Peyer's patch (tissue), 4 donors: Measurements from ENCODE around the gene CCDC154. TPM values are rescaled to one million over a fixed set of nuclear protein-coding genes. Genes with fewer than 3 reads are reported as not detected.

Source experiments
- DNase-seq, 3 donors: peaks; one replicate each; pipeline ENCODE4 v3.0.0-alpha.2; 2017 to 2019
- H3K27ac ChIP-seq, 4 donors: fragments of 200-600 bp; sonication (generic); one replicate each; pipeline ENCODE4 v1.5.1; 2016 to 2019
- H3K27me3 ChIP-seq, 2 donors: fragments of 200-600 bp; sonication (generic); one replicate each; pipeline ENCODE4 v1.5.1; 2019
- H3K36me3 ChIP-seq, 3 donors: fragments of 200-600 bp; sonication (generic); one replicate each; pipeline ENCODE4 v1.5.1; 2016 to 2019
- H3K4me1 ChIP-seq, 4 donors: fragments of 200-600 bp; sonication (generic); one replicate each; pipeline ENCODE4 v1.5.1; 2016 to 2019
- H3K4me3 ChIP-seq, 4 donors: fragments of 200-600 bp; sonication (generic); 1 replicate in 3 of 4; 2 replicates in 1 of 4; pipeline ENCODE4 v1.5.1; 2016 to 2019; ENCODE audit warnings: mild to moderate bottlenecking in 1 of 4
- H3K9me3 ChIP-seq, 4 donors: fragments of 200-600 bp; sonication (generic); one replicate each; pipeline ENCODE4 v1.5.1; 2016 to 2019; ENCODE audit warnings: mild to moderate bottlenecking in 1 of 4
- POLR2A ChIP-seq, 2 donors: fragments of 450-650 bp; IDR thresholded peaks; one replicate each; pipeline ENCODE4 v1.5.1; 2017; ENCODE audit warnings: antibody characterized with exemption in 2 of 2, mild to moderate bottlenecking in 2 of 2, moderate library complexity in 2 of 2
- total RNA-seq, 4 donors: library from RNA; depleted of rRNA; stranded (reverse); fragments of >200 nt; gene quantifications; one replicate each; pipeline ENCODE4 v1.1.0, GENCODE V29; 2016
- TF ChIP-seq, protein P1 (sequence below), 6 experiments: fragments of 450-650 bp in 4 of 6; fragments of 200-600 bp in 2 of 6; sonication (generic) in 1 of 6; IDR thresholded peaks; one replicate each; pipeline ENCODE4 v1.5.1; 2017 to 2019; ENCODE audit warnings: antibody characterized with exemption in 6 of 6, mild to moderate bottlenecking in 3 of 6, moderate library complexity in 1 of 6

The CCDC154 gene, protein sequence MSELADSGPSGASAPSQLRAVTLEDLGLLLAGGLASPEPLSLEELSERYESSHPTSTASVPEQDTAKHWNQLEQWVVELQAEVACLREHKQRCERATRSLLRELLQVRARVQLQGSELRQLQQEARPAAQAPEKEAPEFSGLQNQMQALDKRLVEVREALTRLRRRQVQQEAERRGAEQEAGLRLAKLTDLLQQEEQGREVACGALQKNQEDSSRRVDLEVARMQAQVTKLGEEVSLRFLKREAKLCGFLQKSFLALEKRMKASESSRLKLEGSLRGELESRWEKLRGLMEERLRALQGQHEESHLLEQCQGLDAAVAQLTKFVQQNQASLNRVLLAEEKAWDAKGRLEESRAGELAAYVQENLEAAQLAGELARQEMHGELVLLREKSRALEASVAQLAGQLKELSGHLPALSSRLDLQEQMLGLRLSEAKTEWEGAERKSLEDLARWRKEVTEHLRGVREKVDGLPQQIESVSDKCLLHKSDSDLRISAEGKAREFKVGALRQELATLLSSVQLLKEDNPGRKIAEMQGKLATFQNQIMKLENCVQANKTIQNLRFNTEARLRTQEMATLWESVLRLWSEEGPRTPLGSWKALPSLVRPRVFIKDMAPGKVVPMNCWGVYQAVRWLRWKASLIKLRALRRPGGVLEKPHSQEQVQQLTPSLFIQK
- 10 to 100 TPM in 1 of 4 donors, under 1 TPM in 3; 0.47 to 23.1 (median 0.73) TPM for total RNA-seq

DNA sequence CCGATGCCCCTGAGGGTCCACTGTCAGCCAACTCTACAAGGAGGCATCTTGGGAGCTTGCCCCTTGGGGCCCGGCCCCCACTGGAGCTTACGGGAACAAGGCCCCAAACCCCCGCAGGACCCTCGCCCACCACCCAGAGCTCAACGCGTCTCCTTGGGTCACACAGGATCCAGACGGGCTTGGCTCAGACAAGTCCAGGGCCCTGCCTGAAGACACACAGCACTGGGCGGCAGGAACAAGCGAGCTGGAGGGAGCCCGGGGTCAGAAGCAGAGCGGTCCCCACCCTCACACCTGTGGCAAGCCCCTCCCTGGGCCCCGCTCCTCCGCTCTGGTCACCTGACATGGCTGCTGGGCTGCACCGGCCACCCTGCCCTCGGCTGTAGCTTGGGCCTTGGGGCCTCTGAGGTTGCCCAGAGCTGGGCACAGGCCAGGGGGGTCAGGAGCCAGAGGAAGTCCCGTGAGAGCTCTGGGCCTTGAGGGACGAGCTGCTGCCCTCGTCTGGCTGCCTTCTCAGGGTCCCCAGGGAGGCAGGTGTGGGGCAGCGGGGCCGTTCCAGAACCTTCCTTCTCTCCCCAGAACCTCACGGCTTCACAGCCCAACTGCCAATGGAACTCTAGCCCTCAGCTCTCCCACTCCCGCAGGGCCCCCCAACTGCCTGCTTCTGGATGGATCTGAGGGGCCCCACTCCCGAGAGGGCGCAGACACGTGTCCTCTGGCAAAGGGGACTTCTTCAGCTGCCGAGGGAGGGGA is at the start of gene CCDC154:
TSS of gene CCDC154 (minus strand) at position 577 of the 750 bp plus-strand sequence. CDS start at position 343, 234 bp downstream.
- DNase-seq = no peak
- TF ChIP-seq, protein P1, sequence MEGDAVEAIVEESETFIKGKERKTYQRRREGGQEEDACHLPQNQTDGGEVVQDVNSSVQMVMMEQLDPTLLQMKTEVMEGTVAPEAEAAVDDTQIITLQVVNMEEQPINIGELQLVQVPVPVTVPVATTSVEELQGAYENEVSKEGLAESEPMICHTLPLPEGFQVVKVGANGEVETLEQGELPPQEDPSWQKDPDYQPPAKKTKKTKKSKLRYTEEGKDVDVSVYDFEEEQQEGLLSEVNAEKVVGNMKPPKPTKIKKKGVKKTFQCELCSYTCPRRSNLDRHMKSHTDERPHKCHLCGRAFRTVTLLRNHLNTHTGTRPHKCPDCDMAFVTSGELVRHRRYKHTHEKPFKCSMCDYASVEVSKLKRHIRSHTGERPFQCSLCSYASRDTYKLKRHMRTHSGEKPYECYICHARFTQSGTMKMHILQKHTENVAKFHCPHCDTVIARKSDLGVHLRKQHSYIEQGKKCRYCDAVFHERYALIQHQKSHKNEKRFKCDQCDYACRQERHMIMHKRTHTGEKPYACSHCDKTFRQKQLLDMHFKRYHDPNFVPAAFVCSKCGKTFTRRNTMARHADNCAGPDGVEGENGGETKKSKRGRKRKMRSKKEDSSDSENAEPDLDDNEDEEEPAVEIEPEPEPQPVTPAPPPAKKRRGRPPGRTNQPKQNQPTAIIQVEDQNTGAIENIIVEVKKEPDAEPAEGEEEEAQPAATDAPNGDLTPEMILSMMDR (IDR thresholded peaks at IDR 0.05) = no peak
- TF ChIP-seq POLR2A (IDR thresholded peaks at IDR 0.05) = no peak
- Histone ChIP-seq H3K36me3 (peaks cover 0 to 36% (median 0%) of the 10 kb centered on the region in 3 donors), H3K4me3 (no peak within 1 kb of the TSS), H3K4me1 (peaks cover 0 to 13% (median 3%) of the 10 kb centered on the region in 4 donors), H3K9me3 (no peaks in the 10 kb centered on the region), H3K27me3 (no peaks in the 10 kb centered on the region), H3K27ac (peak within 1 kb of the TSS in 2 of 4 donors; percentile 57 to 88)

- peak overlapping the region; percentile 81 to 89 (median 86) for H3K4me3 ChIP-seq
- TF ChIP-seq, protein P1 (IDR thresholded peaks at IDR 0.05) = no peak
- TF ChIP-seq POLR2A (IDR thresholded peaks at IDR 0.05) = no peak
- H3K36me3 ChIP-seq = peaks cover 0 to 33% (median 0%) of the 10 kb centered on the region in 3 donors
- no peaks in the 10 kb centered on the region for H3K27me3 ChIP-seq
- H3K27ac ChIP-seq = peak overlapping the region; percentile 80 to 95 (median 89)
- no peaks in the 10 kb centered on the region for H3K9me3 ChIP-seq
- peaks cover 5 to 24% (median 11%) of the 10 kb centered on the region in 4 donors for H3K4me1 ChIP-seq
- no peak for DNase-seq
Observed at GRCh38 chr16:1493746-1494094, 49.4 kb upstream of the CCDC154 start.

GRCh38 chr16:1492923-1493745 is 48.8 kb upstream of the CCDC154 start, which contains the start of gene TELO2:
Gene TELO2 (plus strand): TSS chr16:1493360. CDS start chr16:1494282, 922 bp downstream.
- Histone ChIP-seq H3K27ac (peak within 1 kb of the TSS; percentile 80 to 95 (median 89)), H3K9me3 (no peaks in the 10 kb centered on the region), H3K36me3 (peaks cover 0 to 32% (median 0%) of the 10 kb centered on the region in 3 donors), H3K27me3 (no peaks in the 10 kb centered on the region), H3K4me3 (peak within 1 kb of the TSS; percentile 81 to 89 (median 86)), H3K4me1 (peaks cover 5 to 24% (median 11%) of the 10 kb centered on the region in 4 donors)
- peak; percentile 79 to 92 (median 90) for DNase-seq
- TF ChIP-seq POLR2A (IDR thresholded peaks at IDR 0.05) = peak in 1 of 2 donors; percentile 10
- TF ChIP-seq, protein P1 (IDR thresholded peaks at IDR 0.05) = peak in 3 of 6 experiments; percentile 16 to 25 (median 18)

- no peaks in the 10 kb centered on the region for H3K9me3 ChIP-seq
- TF ChIP-seq, protein P1 (IDR thresholded peaks at IDR 0.05) = no peak
- TF ChIP-seq POLR2A (IDR thresholded peaks at IDR 0.05) = no peak
- no peaks in the 10 kb centered on the region for H3K27me3 ChIP-seq
- peak overlapping the region; percentile 81 to 89 (median 86) for H3K4me3 ChIP-seq
- peaks cover 5 to 24% (median 11%) of the 10 kb centered on the region in 4 donors for H3K4me1 ChIP-seq
- peaks cover 0 to 26% (median 0%) of the 10 kb centered on the region in 3 donors for H3K36me3 ChIP-seq
- H3K27ac ChIP-seq = peak overlapping the region; percentile 80 to 95 (median 89)
- peak in 1 of 3 donors; percentile 47 for DNase-seq
Observed at GRCh38 chr16:1492082-1492922, 47.9 kb upstream of the CCDC154 start.
